ENCODE data around the gene MFAP3L. TPM values are rescaled to one million over a fixed set of nuclear protein-coding genes. Genes with fewer than 3 reads are reported as not detected.

MFAP3L gene
- total and polyA plus RNA-seq, 2 donors (not counting 3 experiments of a cell fraction or from before 2014, with no cell fraction given), result 0.22 to 0.23 TPM

- no peak overlapping the region for H3K9ac ChIP-seq (replicated peaks; ENCODE audit: extremely low read depth, insufficient read depth, low read length)
- BruUV-seq (replicated peaks), result no TSS peak
- ChIA-PET POLR2A (no interaction called here), CTCF (no interaction called here)
- no peaks in the 10 kb centered on the region for H3K27me3 ChIP-seq (ENCODE audit: control insufficient read depth in 2 of 2, insufficient read depth in 2 of 2, low read length in 2 of 2)
- no peaks in the 10 kb centered on the region for H3K79me2 ChIP-seq (ENCODE audit: control insufficient read depth, insufficient read depth, low read length)
- H3K36me3 ChIP-seq (ENCODE audit: control insufficient read depth in 2 of 2, extremely low read depth in 1 of 2, insufficient read depth in 2 of 2, low read length in 2 of 2), result no peaks in the 10 kb centered on the region
- H4K20me1 ChIP-seq (replicated peaks; ENCODE audit: control insufficient read depth, extremely low read depth, insufficient read depth, low read length), result no peaks in the 10 kb centered on the region
- intact Hi-C loops (cut with micrococcal nuclease), result no loop called here
- no peaks in the 10 kb centered on the region for H3K9me1 ChIP-seq (replicated peaks; ENCODE audit: control insufficient read depth, extremely low read depth, insufficient read depth, low read length)
- FAIRE-seq (no peak), DNase-seq (ENCODE audit: low read depth, low spot score) (no peak)
- no peak overlapping the region for H3K27ac ChIP-seq (ENCODE audit: insufficient read depth, low read depth, low read length)
- no peak overlapping the region for H3K4me3 ChIP-seq (replicated peaks in 1 of 3; ENCODE audit: insufficient read depth in 1 of 3, low read depth in 1 of 3, low read length in 3 of 3)
- dilution Hi-C loops (cut with MboI; ENCODE audit: extremely low pct_ligation_motif_present, low sequenced_read_pairs), result no loop called here
- no peaks in the 10 kb centered on the region for H3K9me3 ChIP-seq (replicated peaks; ENCODE audit: control insufficient read depth, insufficient read depth, low read length)
- no peaks in the 10 kb centered on the region for H3K4me1 ChIP-seq (ENCODE audit: control insufficient read depth, extremely low read depth, insufficient read depth, low read length)
- no peak overlapping the region for H3K4me2 ChIP-seq (ENCODE audit: insufficient read depth, low read length)
- no peak for TF ChIP-seq JUN (IDR thresholded peaks at IDR 0.05; ENCODE audit: borderline replicate concordance, insufficient read depth, insufficient read length, low read depth)
- TF ChIP-seq MYC (IDR thresholded peaks at IDR 0.05; ENCODE audit: low read depth, low read length), result no peak
- TF ChIP-seq CTCF (IDR thresholded peaks at IDR 0.05; ENCODE audit: extremely low read depth in 1 of 2, insufficient read depth in 1 of 2, low read depth in 1 of 2, low read length in 2 of 2), result no peak
- no peak for TF ChIP-seq POLR2A (IDR thresholded peaks at IDR 0.05; ENCODE audit: low read depth, low read length)
- no peak for TF ChIP-seq POLR2AphosphoS5 (IDR thresholded peaks at IDR 0.05; ENCODE audit: insufficient read depth, low read depth, low read length)
- TF ChIP-seq EZH2 (IDR thresholded peaks at IDR 0.05; ENCODE audit: borderline replicate concordance, low read depth, low read length, severe bottlenecking), result no peak
- TF ChIP-seq GATA2 (IDR thresholded peaks at IDR 0.05; ENCODE audit: insufficient read depth, insufficient read length, low read depth, low read length), result no peak
- TF ChIP-seq, protein P1, sequence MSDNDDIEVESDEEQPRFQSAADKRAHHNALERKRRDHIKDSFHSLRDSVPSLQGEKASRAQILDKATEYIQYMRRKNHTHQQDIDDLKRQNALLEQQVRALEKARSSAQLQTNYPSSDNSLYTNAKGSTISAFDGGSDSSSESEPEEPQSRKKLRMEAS (IDR thresholded peaks at IDR 0.05; ENCODE audit: insufficient read depth, insufficient read length), result no peak
- no peak overlapping the region for H2AFZ ChIP-seq (ENCODE audit: low read depth, low read length)
Measured at GRCh38 chr4:169998981-169999380, 27.2 kb downstream of the MFAP3L start.

Measured in endothelial cell of umbilical vein (primary cell).